GM23248 (cell line): ENCODE data around the gene MGMT.

Experiments used
- EZH2 ChIP-seq: fragments of 200-600 bp; sonication (generic); IDR thresholded peaks from 2 replicates; pipeline ENCODE4 v1.6.1; 2018; ENCODE audit warnings: antibody characterized with exemption, mild to moderate bottlenecking; ENCODE audit not compliant: insufficient read depth, poor library complexity, severe bottlenecking
- EZH2phosphoT487 ChIP-seq: fragments of 200-600 bp; sonication (generic); IDR thresholded peaks from 2 replicates; pipeline ENCODE4 v1.6.1; 2018; ENCODE audit warnings: antibody characterized with exemption, moderate library complexity, mild to moderate bottlenecking, low read depth; ENCODE audit not compliant: insufficient read depth

- no peak for TF ChIP-seq EZH2
- TF ChIP-seq EZH2phosphoT487 = no peak
Measured at GRCh38 chr10:129570185-129570584, 103.1 kb downstream of the MGMT start.
